ENCODE data around the gene SORCS2.

GRCh38 chr4:7293703-7294102, 101.4 kb downstream of the SORCS2 start:
- TF ChIP-seq CTCF (IDR thresholded peaks at IDR 0.05) (no peak), POLR2A (IDR thresholded peaks at IDR 0.05) (no peak), POLR2AphosphoS5 (IDR thresholded peaks at IDR 0.05) (no peak)
